ENCODE results near the gene PEAK1.

PEAK1 gene

DNA sequence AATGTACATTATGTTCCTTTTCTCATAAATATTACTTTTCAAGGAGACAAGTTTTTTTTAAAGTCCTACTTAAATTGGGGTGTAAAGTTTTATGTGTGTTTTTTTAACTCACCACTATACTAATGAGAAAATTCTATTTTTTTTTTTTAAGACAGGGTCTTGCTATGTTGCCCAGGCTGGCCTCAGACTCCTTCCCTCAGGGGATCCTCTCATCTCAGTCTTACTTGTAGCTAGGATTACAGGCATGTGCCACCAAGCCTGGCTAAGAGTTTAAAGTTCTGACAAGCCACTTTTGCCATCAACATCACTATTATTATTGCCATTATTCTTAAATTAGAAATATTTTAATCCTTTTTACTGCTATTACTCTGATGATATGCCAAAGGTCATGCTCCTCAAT, 356.7 kb downstream of the PEAK1 start:
- H2AFZ ChIP-seq (ENCODE audit: low read depth, low read length, severe bottlenecking): no peak overlapping the region
- H3K9me2 ChIP-seq (replicated peaks; ENCODE audit: insufficient read depth, low read length): no peaks in the 10 kb centered on the region
- no peak overlapping the region for H3K4me3 ChIP-seq (ENCODE audit: insufficient read depth, low read length, poor library complexity, severe bottlenecking)
- no peaks in the 10 kb centered on the region for H3K27me3 ChIP-seq (ENCODE audit: low read length)
- H3K79me2 ChIP-seq (ENCODE audit: insufficient read depth, low read length): no peaks in the 10 kb centered on the region; the same call in 1 of the 2 replicates
- 0 out of 2 replicates have a peak, but pooled peaks cover 2% of the 10 kb centered on the region for H3F3A ChIP-seq (ENCODE audit: insufficient read depth)
- H3K4me2 ChIP-seq (ENCODE audit: low read depth, low read length, poor library complexity, severe bottlenecking): no peak overlapping the region
- H3K9me3 ChIP-seq (ENCODE audit: insufficient read depth, low read length): no peaks in the 10 kb centered on the region
- H3K9ac ChIP-seq (ENCODE audit: low read length): no peak overlapping the region
- TF ChIP-seq, protein P1, sequence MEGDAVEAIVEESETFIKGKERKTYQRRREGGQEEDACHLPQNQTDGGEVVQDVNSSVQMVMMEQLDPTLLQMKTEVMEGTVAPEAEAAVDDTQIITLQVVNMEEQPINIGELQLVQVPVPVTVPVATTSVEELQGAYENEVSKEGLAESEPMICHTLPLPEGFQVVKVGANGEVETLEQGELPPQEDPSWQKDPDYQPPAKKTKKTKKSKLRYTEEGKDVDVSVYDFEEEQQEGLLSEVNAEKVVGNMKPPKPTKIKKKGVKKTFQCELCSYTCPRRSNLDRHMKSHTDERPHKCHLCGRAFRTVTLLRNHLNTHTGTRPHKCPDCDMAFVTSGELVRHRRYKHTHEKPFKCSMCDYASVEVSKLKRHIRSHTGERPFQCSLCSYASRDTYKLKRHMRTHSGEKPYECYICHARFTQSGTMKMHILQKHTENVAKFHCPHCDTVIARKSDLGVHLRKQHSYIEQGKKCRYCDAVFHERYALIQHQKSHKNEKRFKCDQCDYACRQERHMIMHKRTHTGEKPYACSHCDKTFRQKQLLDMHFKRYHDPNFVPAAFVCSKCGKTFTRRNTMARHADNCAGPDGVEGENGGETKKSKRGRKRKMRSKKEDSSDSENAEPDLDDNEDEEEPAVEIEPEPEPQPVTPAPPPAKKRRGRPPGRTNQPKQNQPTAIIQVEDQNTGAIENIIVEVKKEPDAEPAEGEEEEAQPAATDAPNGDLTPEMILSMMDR (IDR thresholded peaks at IDR 0.05; ENCODE audit: insufficient read depth, low read length, poor library complexity, severe bottlenecking): no peak
- no peak for TF ChIP-seq EZH2phosphoT487 (conservative IDR thresholded peaks at IDR 0.05; ENCODE audit: low read length)
- no peak overlapping the region for H3K27ac ChIP-seq (ENCODE audit: low read depth, low read length)
- H3K36me3 ChIP-seq (ENCODE audit: low read length): no peaks in the 10 kb centered on the region
- peaks cover 9% of the 10 kb centered on the region; the same call in 1 of the 2 replicates for H4K20me1 ChIP-seq (ENCODE audit: low read depth, low read length)

DNA sequence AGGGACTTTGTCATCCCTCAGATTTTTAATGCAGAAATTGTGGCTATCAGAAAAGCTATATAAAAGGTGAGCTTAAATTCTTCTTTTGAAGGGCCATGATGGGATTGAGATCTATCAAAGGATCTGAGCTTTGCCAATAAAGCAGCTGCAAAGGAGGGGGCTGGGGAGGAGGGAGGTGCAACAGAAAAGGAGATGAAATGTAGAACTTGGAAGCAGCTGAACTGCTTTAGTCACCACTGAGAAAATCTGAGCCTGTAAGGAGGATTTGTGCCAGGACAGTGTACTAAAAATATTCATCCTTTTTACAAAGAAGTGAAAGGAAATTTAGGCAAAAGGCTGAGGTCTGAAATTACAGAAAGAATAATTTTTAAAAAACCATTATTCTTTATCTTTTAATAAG, 359.4 kb downstream of the PEAK1 start:
- Histone ChIP-seq H3K9ac (ENCODE audit: low read length) (no peak overlapping the region), H3K27me3 (ENCODE audit: low read length) (no peaks in the 10 kb centered on the region), H3K36me3 (ENCODE audit: low read length) (no peaks in the 10 kb centered on the region), H3K9me3 (ENCODE audit: insufficient read depth, low read length) (no peaks in the 10 kb centered on the region), H3K4me3 (ENCODE audit: insufficient read depth, low read length, poor library complexity, severe bottlenecking) (no peak overlapping the region), H3K4me2 (ENCODE audit: low read depth, low read length, poor library complexity, severe bottlenecking) (no peak overlapping the region), H2AFZ (ENCODE audit: low read depth, low read length, severe bottlenecking) (no peak overlapping the region), H3K27ac (ENCODE audit: low read depth, low read length) (no peak overlapping the region), H4K20me1 (ENCODE audit: low read depth, low read length) (0 out of 2 replicates have a peak, but pooled peaks cover 3% of the 10 kb centered on the region), H3F3A (ENCODE audit: insufficient read depth) (no peaks in the 10 kb centered on the region), H3K9me2 (replicated peaks; ENCODE audit: insufficient read depth, low read length) (no peaks in the 10 kb centered on the region), H3K79me2 (ENCODE audit: insufficient read depth, low read length) (no peaks in the 10 kb centered on the region)
- no peak for TF ChIP-seq EZH2phosphoT487 (conservative IDR thresholded peaks at IDR 0.05; ENCODE audit: low read length)

DNA sequence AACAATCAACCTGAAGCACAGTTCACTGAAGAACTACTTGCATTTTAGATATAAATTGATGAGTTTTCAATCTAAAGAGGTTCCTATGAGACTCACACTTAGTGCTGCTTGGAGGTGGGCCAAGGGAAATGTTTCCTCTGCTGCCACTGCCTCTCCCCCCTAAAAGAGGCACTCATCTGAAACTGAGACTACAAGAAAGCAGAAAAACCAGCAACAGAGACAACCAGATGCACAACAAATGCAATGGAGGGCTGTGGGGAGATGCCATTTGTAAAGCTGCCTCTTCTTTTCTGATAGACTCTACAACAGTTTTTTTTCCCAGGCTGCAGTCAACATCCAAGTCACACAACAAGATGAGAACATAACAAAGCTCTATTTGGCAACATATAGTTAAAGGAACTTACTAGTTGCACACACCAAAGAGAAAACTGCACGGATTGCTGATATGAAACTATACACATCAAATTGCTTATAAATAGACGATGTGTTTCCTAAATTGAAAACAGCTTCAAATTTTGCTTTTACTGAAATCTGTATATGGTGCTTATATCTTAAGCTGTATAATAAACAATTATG, 360.0 kb downstream of the PEAK1 start:
- no peak overlapping the region for H3K27ac ChIP-seq (ENCODE audit: low read depth, low read length)
- H3K9me3 ChIP-seq (ENCODE audit: insufficient read depth, low read length): no peaks in the 10 kb centered on the region
- H3K79me2 ChIP-seq (ENCODE audit: insufficient read depth, low read length): no peaks in the 10 kb centered on the region
- H3K27me3 ChIP-seq (ENCODE audit: low read length): no peaks in the 10 kb centered on the region
- H3K36me3 ChIP-seq (ENCODE audit: low read length): no peaks in the 10 kb centered on the region
- 0 out of 2 replicates have a peak, but pooled peaks cover 3% of the 10 kb centered on the region for H4K20me1 ChIP-seq (ENCODE audit: low read depth, low read length)
- TF ChIP-seq, protein P1 (IDR thresholded peaks at IDR 0.05; ENCODE audit: insufficient read depth, low read length, poor library complexity, severe bottlenecking): no peak
- no peak for TF ChIP-seq EZH2phosphoT487 (conservative IDR thresholded peaks at IDR 0.05; ENCODE audit: low read length)
- no peak overlapping the region for H3K9ac ChIP-seq (ENCODE audit: low read length)
- H2AFZ ChIP-seq (ENCODE audit: low read depth, low read length, severe bottlenecking): no peak overlapping the region
- H3F3A ChIP-seq (ENCODE audit: insufficient read depth): no peaks in the 10 kb centered on the region
- no peak overlapping the region for H3K4me2 ChIP-seq (ENCODE audit: low read depth, low read length, poor library complexity, severe bottlenecking)
- no peaks in the 10 kb centered on the region for H3K9me2 ChIP-seq (replicated peaks; ENCODE audit: insufficient read depth, low read length)
- H3K4me3 ChIP-seq (ENCODE audit: insufficient read depth, low read length, poor library complexity, severe bottlenecking): no peak overlapping the region

DNA sequence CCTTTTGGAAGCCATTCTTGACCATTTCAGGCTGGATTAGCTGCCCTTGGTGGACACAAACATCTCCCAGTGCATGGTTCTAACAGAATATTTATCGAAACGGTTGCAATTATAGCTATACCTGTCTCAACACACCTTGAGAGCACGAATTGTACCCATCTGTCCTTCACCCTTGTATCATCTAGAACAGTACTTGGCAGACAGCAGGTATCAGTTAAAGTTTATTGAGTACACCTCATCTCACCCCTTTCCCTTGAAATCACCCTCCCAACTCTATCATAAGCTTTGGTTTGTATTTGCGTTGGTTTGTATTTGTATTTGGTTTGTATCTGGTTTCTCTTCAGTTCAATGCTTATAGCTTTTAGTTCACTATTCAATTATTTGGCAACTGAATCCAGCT, 361.4 kb downstream of the PEAK1 start:
- H3K79me2 ChIP-seq (ENCODE audit: insufficient read depth, low read length): no peaks in the 10 kb centered on the region
- H2AFZ ChIP-seq (ENCODE audit: low read depth, low read length, severe bottlenecking): no peak overlapping the region
- no peak for TF ChIP-seq EZH2phosphoT487 (conservative IDR thresholded peaks at IDR 0.05; ENCODE audit: low read length)
- TF ChIP-seq, protein P1 (IDR thresholded peaks at IDR 0.05; ENCODE audit: insufficient read depth, low read length, poor library complexity, severe bottlenecking): no peak

More for the DNA sequence above, 361.4 kb downstream of the PEAK1 start:
- 0 out of 2 replicates have a peak, but pooled peaks cover under 1% of the 10 kb centered on the region for H4K20me1 ChIP-seq (ENCODE audit: low read depth, low read length)
- no peaks in the 10 kb centered on the region for H3K9me3 ChIP-seq (ENCODE audit: insufficient read depth, low read length)
- no peaks in the 10 kb centered on the region for H3K27me3 ChIP-seq (ENCODE audit: low read length)
- H3K9ac ChIP-seq (ENCODE audit: low read length): no peak overlapping the region
- H3K4me2 ChIP-seq (ENCODE audit: low read depth, low read length, poor library complexity, severe bottlenecking): no peak overlapping the region
- no peak overlapping the region for H3K27ac ChIP-seq (ENCODE audit: low read depth, low read length)
- no peaks in the 10 kb centered on the region for H3K9me2 ChIP-seq (replicated peaks; ENCODE audit: insufficient read depth, low read length)
- no peaks in the 10 kb centered on the region for H3F3A ChIP-seq (ENCODE audit: insufficient read depth)
- H3K4me3 ChIP-seq (ENCODE audit: insufficient read depth, low read length, poor library complexity, severe bottlenecking): no peak overlapping the region
- H3K36me3 ChIP-seq (ENCODE audit: low read length): no peaks in the 10 kb centered on the region

All from SU-DHL-6 (cell line).